Mucosa of gallbladder (tissue), 1 donor: Measurements from ENCODE around the gene LTO1. TPM values are rescaled to one million over a fixed set of nuclear protein-coding genes. Genes with fewer than 3 reads are reported as not detected.
"Not testable (repeated sequence)": the region's sequence is repeated elsewhere in the genome, so short reads cannot be mapped to it uniquely, and the experiment has no call there.

Experiments used
- DNase-seq: peaks from one replicate; pipeline ENCODE4 v3.0.0-alpha.2; 2020; ENCODE audit warnings: low spot score
- total RNA-seq: library from RNA; stranded (reverse); gene quantifications from one replicate; pipeline ENCODE4 v1.2.1, GENCODE V29; 2021
- donor health status: DM: no; HTN: no; CAD: no.

Gene LTO1
- total RNA-seq, 1 donor from 2014 or later: 24.5 TPM

- no peak for DNase-seq
Observed at GRCh38 chr11:69634590-69634989, 40.6 kb downstream of the LTO1 start.

GRCh38 chr11:69634069-69634468, 41.1 kb downstream of the LTO1 start:
- no peak for DNase-seq

- DNase-seq: no peak
Observed at GRCh38 chr11:69632900-69633299, 42.3 kb downstream of the LTO1 start.

- DNase-seq: no peak
Observed at GRCh38 chr11:69630424-69630823, 44.7 kb downstream of the LTO1 start.

- no peak for DNase-seq
Observed at GRCh38 chr11:69630017-69630416, 45.1 kb downstream of the LTO1 start.

GRCh38 chr11:69627551-69627950, 47.6 kb downstream of the LTO1 start:
- DNase-seq: no peak

- DNase-seq: no peak
Observed at GRCh38 chr11:69625476-69625875, 49.7 kb downstream of the LTO1 start.

- no peak for DNase-seq
Observed at GRCh38 chr11:69624293-69624692, 50.9 kb downstream of the LTO1 start.

GRCh38 chr11:69622097-69622681, 53.0 kb downstream of the LTO1 start:
- not testable (repeated sequence) for DNase-seq

- no peak for DNase-seq
Observed at GRCh38 chr11:69620683-69621290, 54.4 kb downstream of the LTO1 start.

GRCh38 chr11:69618237-69618636, 56.9 kb downstream of the LTO1 start:
- DNase-seq: no peak

- DNase-seq: no peak
Observed at GRCh38 chr11:69617682-69618081, 57.5 kb downstream of the LTO1 start.

- DNase-seq: no peak
Observed at GRCh38 chr11:69617220-69617619, 57.9 kb downstream of the LTO1 start.

Other genes starting within 250 kb of the LTO1 start
- not detected for gene LINC01488, start 193.7 kb downstream of the LTO1 start, total RNA-seq
- 181 TPM for gene CCND1, start 34.2 kb downstream of the LTO1 start, total RNA-seq
- gene FGF19, start 28.7 kb upstream of the LTO1 start, total RNA-seq: 362 TPM
- gene FGF4, start 100.0 kb upstream of the LTO1 start, total RNA-seq: not detected
- not detected for gene FGF3, start 144.1 kb upstream of the LTO1 start, total RNA-seq